ENCODE data around the gene RTL10.
"Not testable (repeated sequence)": the region's sequence is repeated elsewhere in the genome, so short reads cannot be mapped to it uniquely, and the experiment has no call there.

Gene RTL10

DNA sequence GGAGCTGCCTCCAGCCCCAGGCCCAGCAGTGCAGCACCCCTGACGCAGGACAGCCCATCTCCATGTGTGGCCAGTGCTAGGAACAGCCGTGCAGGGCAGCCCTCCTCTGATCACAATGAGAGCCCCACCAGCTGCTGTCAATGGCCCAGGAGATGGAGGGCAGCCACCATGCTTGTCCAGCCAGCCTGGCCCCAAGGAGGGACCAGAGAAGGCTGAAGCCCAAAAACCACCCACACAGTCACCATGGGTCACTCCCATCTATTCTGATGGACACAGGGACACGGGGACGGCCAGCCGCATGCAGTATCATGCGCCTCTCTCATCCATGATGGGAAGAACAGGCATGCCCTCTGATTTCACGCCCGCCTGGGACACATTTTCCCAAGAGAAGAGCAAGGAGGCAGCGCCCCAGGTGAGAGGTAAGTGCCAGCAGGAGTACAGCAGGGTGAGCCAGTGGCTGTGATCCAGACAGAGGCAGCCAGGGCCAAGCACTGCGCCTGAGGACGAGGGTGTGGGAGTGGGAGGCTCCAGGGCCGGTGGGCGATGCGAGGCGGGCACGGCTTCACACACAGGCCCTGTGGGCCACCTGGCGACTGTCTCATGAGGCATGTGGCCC, 33.6 kb upstream of the RTL10 start:
- DNase-seq (ENCODE audit: low read depth in 2 of 2), result no peak

DNA sequence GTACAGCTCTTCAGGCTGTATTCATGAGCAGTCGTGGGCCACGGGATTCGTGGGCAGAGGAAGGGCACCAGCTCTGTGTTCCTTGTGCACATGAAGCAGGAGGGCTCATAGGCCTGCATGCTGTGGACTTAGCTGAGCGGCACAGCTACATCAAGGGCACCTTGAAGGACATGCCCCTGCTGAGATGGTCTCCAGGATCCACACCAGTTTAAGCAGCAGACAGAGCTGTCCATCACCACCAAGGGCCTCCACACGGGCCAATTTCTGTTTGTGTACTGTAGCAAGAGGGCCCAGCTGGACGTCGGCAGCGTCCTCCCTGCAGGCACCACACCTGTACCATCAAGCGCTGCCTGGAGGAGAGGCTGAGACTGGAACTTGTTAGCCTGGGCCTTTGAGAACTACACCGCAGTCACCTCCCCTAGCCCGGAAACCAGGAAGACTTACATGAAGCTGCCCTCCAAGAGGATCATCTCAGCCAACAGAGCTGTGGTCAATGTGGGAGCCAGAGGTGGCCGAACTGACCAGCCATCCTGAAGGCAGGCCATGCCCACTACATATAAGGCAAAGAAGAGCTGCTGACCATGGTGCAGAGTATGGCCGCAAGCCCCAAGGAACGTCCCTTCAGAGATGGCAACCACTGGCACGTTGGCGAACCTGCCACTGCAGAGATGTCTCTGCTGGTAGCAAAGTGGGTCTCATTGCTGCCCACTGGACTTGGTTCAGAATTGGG, 32.7 kb upstream of the RTL10 start:
- no peak for DNase-seq (ENCODE audit: low read depth in 2 of 2)

DNA sequence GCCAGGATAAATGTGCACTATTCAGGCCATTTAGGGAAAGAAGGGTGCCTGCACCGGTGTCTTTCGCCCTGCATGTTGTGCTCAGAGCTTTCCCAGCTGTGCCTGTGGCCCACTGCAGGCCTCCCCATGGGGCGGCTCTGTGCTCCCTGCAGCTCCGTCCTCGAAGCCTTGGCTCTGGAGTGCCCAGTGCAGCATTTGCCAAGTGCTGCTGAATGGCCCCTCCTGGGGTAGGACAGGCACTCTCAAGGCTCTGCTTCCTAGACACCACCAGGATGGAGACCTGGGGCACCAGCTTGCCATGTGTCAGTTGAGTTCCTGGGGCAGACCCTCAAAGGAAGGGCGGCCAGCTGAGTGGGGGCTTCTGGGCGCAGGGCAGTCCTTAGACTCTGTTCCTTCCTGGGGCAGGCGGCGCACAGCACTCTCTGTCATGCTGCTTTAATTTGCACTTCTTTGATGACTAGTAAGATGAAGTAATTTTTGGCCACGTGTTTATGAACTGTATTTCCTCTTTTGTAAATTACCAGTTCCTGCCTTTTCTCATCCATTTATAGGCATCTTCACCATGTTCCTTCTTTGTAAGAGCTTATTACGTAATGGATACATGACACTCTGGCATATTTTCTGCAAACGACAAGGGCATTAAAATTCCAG, 32.1 kb upstream of the RTL10 start:
- DNase-seq (ENCODE audit: low read depth in 2 of 2), result no peak

DNA sequence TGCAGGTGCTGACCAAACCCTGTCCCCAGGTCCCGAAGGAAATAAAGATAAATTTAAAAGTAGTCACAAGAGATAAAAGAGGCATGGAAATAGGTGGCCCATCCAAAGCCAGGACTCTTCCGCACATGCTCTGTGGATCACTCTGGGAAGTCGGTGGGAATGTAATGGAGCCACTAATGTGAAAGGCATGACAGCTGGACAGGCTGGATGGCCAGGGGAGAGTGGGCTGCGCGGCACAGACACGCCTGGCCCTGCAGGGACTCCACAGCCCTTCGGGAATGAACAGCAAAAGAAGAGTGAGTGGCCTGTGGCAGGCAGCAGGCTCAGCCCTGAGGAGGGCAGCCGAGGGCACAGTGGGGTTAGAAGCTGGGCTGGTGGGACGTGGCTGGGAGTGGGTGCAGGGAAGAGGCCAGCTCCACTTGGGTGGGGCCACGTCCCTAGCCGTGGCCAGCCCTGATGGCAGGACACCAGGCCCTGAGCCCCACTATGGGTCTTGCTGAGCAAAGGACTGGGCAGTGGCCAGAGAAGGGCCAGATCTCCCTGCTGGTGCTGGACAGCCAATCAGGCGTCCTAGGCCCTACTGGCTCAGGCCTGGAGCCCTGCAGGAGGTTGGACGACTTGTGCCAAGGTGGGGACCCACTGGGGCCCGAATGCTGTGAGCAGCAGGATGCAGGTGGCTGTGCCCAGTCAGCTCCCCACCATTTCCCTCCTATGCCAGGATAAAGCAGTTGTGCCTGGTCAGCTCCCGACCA, 31.3 kb upstream of the RTL10 start:
- DNase-seq (ENCODE audit: low read depth in 2 of 2), result no peak

DNA sequence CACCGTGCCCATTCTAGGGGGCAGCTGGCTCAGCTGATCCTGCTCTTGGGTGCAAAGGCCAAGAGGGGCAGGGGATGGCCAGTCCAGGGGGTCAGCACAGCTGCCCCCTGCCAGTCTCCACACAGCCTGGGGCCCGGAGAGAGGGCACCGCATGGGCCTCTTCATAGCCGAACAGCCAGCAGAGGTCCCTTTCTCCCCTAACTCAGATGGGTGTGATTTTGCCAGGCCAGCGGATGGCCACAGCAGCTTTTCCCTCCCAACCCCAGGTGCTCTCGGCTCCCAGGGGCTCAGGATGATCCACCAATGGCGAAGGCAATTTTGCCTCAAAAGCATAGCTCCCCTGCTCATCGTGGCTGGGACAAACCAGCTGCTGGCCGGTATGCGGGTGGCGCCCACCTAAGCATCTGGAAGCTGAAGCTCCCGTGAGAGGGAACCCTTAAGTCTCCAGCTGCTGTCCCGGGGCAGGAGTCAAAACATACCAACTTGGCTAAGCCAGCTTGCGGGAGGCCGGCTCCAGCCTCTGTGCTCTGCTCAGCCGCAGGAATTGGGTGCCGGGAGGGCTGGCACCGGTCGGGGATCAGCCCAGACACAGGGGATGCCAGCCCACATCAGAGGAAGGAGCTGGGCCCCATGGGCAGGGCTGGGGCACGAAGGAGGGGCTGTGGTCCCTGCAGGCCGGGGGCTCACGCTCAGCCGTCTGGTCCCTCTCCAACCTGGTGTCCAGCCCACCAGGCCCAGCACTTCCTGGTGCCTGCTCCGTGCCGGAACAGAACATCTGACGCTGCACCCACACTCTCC, 30.5 kb upstream of the RTL10 start:
- DNase-seq (ENCODE audit: low read depth in 2 of 2), result no peak

DNA sequence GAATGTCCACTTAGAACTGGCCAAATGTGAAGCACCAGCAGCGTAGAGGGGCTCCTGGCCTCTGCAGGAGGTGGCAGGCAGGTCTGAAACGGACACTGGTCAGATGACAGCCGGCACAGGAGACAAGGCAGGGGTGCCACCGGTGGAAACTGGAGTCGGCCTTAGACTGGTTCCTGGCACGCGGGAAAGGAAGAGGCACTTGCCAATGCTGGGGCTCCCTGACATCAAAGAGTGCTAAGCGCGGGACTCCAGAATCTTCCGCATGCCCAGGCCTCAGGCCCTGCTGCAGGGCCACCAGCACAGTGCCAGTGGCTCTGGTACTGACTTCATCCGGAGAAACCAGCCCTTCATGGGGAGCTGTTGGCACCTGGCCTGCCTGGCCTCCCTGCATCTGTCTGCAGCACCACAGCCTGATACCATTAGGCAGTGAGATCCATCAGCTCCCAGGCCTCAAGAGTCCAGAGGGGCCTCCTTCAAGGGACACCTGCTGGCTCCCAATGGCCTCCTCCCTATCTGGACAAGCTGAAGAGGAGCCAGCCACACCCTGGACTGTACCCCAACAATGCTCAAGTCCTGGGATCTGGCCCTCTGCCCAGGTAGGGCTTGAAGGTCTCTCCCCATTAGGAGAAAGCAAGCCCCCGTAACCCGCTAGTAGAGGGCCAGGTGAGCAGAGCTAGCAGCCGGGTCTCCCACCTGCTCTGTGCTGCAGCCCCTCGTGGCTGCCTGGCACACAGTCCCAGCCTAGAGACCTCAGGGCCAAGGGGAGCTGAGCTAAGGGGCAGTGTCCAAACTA, 29.7 kb upstream of the RTL10 start:
- no peak for DNase-seq (ENCODE audit: low read depth in 2 of 2)

DNA sequence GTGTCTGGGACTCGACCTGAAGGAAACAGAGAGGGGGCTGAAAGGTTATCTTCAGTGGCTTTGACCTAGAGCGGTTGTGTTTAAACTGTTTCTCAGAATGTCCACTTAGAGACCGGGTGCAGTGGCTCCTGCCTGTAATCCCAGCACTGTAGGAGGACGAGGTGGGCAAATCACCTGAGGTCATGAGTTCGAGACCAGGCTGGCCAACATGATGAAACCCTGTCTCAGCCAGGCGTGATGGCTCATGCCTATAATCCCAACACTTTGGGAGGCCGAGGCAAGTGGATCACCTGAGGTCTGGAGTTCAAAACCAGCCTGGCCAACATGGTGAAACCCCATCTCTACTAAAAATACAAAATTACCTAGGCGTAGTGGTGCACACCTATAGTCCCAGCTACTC, 28.8 kb upstream of the RTL10 start:
- not testable (repeated sequence) for DNase-seq (ENCODE audit: low read depth in 2 of 2)

DNA sequence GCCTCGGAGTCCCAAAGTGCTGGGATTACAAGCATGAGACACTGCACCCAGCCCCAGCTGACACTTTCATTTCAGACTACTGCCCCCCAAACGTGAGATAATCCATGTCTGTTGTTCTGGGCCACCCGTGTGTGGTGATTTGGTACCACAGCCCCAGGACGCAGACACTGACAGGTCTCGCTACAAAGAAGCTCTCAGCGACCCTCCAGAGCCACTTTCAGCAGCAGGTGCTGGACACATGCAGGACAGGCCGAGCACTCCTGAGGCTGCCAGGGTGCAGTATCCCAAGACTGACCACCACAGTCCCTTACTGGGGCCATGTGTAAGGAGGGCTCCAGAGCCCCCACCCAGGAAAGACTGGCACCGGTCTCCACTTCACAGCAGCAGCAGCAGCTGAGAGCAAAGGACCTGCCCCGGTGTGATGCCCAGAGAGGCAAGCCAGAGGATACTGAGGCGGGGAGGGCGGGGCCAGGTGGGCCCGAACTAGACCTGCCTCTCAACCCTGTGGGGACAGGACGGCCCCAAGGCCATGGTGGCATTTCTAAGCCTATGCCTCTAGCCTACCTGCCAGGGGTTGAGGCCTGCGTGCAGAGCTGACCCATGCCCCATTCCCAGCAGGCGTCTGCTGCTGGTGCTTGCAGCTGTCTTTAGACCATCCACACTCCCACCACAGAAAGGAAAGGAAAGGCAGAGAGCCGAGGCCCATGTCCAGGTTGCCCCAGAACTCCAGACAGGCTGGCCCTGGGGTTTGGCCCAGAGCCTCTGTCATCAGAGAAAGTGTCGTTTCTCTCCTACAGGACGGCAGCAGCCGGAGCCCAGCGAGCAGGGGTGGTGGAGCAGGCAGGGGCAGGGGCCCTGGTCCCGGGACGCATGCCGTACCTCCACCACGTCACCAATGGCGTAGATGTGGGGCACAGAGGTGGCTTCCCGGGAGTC, 28.0 kb upstream of the RTL10 start:
- DNase-seq (ENCODE audit: low read depth in 2 of 2), result no peak

DNA sequence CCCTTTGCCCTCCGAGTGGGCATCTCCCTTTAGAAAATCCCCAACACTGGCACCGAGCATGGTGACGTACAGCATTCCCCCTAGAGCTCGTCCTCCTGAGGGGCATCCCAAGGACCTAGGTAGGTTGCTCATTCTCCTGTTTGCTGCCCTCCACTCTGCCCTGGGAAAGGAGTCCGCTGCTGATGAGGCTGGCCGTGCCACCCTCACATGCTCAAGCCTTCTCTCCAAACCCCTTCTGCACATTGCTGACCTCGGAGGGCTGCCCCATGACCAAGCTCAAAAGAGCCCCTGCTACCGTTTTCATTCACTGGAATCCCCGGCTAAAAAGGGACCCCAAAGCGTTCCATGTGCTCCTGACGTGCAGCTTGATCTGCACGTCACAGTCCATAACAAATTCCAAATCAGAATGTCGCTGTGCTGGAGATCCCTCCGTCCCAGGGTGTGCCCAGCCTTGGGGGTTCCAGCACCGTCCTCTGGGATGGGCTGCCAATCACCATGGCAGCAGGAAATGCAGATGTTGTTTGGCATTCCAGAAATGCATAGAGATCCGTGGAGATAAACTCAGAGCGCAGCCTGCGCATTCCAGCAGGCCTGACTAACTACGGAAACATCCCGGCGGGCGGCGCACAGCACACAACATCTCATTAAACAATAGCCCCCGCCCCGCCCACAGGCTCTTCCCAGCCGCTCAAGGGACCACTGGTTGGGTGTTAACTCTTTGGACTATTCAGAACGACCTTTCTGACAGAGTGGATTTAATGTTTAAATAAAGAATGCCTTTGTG, 26.3 kb upstream of the RTL10 start:
- no peak for DNase-seq (ENCODE audit: low read depth in 2 of 2)

DNA sequence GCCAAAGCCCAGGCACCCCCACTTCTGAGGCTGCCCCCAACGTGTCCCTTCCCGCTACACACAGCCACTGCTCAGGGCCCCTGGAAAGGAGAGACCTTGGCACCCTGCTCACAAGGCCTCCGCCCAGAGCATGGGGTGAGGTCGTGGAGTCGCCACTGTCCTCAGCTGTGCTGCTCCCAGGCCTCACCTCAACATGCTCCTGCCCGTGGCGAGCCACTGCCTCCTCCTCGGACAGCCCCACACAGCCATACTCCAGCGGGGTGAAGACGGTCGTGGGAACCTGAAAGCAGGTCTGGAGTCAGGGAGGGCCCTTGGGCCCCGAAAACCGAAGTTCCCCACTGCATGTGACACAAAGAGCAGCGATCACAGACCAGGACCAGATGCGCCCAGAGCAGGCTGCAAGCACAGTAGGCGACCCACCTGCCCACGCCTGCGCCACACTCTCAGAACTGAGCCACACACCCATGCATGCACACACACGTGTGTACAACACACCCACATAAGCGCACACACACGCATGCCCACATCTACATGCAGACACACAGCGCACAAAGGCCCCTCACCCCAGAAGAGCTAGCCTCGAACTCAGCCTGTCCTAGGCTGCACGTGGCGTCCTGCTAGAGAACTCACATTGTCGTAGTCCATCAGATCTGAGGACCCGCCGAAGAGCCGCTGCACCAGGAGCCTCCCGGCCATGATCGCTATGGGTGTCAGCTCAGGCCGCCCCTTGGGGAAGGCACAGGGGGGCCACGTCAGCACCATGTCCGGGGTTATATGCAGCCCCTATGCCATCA, 25.5 kb upstream of the RTL10 start:
- no peak for DNase-seq (ENCODE audit: low read depth in 2 of 2)

DNA sequence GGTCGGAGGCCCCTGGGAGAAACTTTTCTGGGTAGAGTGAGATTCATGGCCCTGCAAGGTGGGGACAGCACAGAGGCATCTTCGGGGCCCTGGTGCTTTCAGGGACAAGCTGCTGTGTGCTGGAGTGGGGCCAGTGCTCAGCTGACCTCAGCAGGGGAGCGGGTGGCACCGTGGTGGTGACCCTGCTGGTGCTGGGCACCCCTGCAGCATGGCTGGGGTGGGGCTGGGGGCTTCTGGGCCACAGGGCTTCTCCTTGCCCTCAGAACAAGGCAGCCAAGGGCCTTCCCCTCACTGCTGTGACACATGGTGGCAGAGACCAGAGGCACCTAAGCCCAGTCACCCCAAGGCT, 24.9 kb upstream of the RTL10 start:
- no peak for DNase-seq (ENCODE audit: low read depth in 2 of 2)

DNA sequence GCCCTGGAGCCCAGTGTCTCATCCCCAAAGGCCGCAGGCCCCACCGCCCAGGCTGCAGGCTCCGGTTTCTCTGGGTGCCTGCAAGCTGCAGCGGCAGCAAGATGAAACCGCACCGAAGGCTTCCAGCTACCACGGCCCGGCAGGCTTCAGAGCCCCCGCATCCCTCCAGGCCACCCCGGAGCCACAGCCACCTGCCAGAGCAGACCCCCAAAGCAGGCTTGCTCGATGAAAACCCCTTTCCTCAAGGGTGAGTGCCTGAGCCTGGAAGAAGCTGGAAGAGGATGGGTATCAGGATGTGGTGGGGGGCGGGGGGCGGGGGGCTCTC, 24.5 kb upstream of the RTL10 start:
- DNase-seq (ENCODE audit: low read depth in 2 of 2), result no peak

DNA sequence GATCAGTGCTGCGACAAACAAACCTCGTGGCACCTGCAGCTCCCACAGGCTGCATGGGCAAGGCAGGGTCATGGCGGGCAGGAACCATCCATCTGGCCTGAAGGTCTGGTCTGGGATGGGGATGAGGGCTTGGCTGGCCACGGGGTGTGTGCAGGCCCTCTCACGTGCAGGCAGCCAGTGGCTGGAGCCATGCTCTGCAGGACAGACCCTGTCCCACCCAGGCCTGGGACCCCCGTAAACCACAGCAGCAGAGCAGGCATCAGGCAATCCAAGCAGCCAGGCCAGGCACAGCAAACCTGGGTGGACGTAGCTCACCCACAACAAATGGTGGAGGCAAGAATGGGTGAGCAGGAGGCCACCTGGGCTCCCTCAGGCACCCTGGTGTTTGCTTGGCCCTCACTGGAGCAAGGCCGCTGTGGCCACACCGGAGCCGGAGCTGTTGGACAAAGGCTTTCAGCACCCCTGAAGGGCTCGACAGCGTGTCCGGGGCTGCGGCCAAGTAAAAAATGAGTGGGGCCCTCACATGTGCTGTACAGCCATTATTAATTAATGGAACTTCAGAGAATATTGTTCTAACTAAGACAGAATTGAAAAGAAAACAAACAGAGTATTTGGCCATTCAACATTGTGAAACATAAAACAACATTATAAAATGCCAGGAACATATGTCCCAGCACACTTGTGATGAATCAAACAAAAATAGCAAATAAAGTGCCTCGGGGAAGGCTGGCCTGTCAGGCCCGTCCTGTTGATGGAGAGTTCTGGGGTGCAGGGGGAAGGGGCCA, 24.0 kb upstream of the RTL10 start:
- no peak for DNase-seq (ENCODE audit: low read depth in 2 of 2)

DNA sequence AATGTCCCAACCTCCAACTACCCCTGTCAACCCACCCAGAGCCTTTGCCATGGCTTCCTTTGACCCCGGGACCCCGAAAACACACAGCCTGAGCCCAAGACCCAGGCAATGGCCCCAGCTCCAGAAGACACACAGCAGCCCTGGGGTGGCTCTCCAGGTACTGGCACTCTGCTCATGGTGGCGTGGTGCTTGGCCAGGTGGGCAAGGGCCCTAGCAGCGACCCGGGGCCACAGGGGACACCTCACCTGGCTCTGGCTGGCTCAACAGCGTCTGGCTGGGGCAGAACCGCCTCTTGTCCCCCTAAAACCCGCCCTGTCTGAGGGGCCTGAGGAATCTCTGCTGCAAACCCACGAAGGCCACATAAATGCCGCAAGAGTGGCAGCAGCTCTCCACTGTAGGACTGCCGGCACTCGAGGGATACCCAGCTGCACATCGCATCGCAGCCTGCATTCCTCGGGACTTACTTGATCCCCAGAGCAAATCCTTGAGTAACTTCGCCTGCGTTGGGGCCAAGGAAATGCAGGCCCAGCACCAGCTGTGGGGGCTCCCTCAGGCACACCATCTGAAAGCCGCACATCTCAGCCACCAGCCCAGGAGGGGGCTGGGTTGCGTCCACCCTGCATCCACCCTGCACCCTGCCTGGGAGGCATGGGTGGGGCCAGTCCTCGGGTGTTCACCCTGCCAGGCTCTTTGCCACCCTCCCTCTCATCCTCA, 23.1 kb upstream of the RTL10 start:
- DNase-seq (ENCODE audit: low read depth in 2 of 2), result no peak

DNA sequence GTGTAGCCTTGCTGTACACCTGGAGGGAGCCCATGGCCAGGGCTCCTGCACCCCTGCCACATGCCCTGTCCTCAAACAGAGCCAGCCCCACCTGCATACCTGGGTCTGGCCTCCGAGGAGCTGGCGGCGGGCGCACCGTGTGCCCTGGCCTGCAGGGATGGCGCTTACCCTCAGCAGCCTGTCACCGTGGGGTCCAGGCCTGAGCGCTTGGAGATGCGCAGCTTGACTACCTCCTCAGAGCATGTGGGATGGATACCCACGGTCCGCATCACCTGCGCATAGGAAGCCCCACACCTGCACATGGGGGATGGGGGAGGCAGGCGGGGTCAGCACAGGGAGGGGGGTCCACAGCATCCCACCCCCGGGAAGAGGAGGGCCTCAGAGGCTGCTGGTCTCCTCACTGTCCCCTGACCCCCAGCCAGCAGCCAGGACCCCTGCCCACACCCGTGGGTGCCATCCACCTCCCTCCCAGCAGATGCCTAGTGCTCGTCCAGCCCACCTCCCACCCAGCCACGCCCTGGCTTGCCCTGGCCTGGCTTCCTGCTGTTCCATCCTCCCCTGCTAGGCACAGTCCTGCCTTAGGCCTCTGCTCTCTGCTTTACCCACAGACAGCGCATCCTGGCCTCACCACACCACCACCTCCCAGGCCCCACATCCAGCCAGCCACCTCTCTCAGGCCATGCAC, 22.4 kb upstream of the RTL10 start:
- no peak for DNase-seq (ENCODE audit: low read depth in 2 of 2)

DNA sequence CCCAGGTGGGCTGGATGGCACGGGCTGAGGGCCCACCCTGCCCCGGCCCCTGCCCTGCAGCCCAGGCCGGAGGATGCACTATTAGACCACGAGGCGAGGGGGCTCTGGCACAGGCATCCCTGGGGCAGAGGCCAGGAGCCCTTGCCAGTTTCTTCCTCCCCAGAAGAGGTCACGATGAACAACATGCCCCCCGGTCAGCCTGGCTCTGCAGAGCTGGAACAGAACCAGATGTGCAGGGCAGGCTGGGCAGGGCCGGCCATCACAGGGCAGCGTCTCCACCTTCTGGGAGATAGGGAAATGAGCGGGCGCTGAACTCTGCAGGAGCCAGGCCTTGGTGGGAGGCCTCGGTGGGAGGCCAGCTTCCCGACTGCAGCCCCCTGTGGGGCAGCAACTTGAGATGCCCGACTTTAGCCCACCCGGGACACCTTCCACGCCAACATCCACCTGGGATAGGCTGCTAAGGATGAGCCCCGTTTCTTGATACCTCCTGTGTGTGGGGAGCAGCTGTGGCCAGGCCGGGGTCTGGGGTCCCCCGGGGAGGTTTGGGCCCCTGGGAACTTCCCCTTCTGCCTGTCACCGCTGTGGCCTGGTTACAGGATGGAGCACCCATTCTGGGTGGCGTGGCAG, 21.8 kb upstream of the RTL10 start:
- no peak for DNase-seq (ENCODE audit: low read depth in 2 of 2)
